HepG2 (cell line): ENCODE data around the gene PAIP2. TPM values are rescaled to one million over a fixed set of nuclear protein-coding genes. Genes with fewer than 3 reads are reported as not detected.
A peak's percentile ranks its signal among the peaks of the same experiment; 100 is the strongest.

Experiments used
- BRF2 ChIP-seq: sonication (generic); formaldehyde crosslinking; IDR thresholded peaks from 2 replicates; pipeline ENCODE4 v1.8.1; 2022; ENCODE audit warnings: mild to moderate bottlenecking, missing genetic modification reagents
- CBFB ChIP-seq: sonication (generic); formaldehyde crosslinking; IDR thresholded peaks from 2 replicates; pipeline ENCODE4 v1.4.0; 2020; ENCODE audit warnings: missing genetic modification reagents
- DR1 ChIP-seq: sonication (generic); formaldehyde crosslinking; IDR thresholded peaks from 2 replicates; pipeline ENCODE4 v1.8.0; 2021; ENCODE audit warnings: mild to moderate bottlenecking, missing genetic modification reagents, inconsistent platforms
- ELF3 ChIP-seq: IDR thresholded peaks from 2 replicates; pipeline ENCODE4 v1.6.1; 2016; ENCODE audit warnings: missing genetic modification reagents, missing compliant biosample characterization
- GPN1 ChIP-seq: sonication (generic); formaldehyde crosslinking; IDR thresholded peaks from 2 replicates; pipeline ENCODE4 v1.5.1; 2020; ENCODE audit warnings: missing genetic modification reagents, borderline replicate concordance
- HIC2 ChIP-seq: sonication (generic); formaldehyde crosslinking; IDR thresholded peaks from 2 replicates; pipeline ENCODE4 v1.9.0; 2022; ENCODE audit warnings: low read depth, missing genetic modification reagents
- KMT2B ChIP-seq: IDR thresholded peaks from 2 replicates; pipeline ENCODE4 v1.6.1; 2016; ENCODE audit warnings: missing genetic modification reagents, missing compliant biosample characterization
- MNT ChIP-seq: fragments of 450-650 bp; IDR thresholded peaks from 2 replicates; pipeline ENCODE4 v1.6.1; 2016
- MXD1 ChIP-seq: sonication (generic); formaldehyde crosslinking; IDR thresholded peaks from 2 replicates; pipeline ENCODE4 v1.4.0; 2020; ENCODE audit warnings: mild to moderate bottlenecking, missing genetic modification reagents
- PAWR ChIP-seq: sonication (generic); formaldehyde crosslinking; IDR thresholded peaks from 2 replicates; pipeline ENCODE4 v1.4.0; 2020; ENCODE audit warnings: missing genetic modification reagents, mild to moderate bottlenecking, borderline replicate concordance
- PREB ChIP-seq: sonication (generic); formaldehyde crosslinking; IDR thresholded peaks from 2 replicates; pipeline ENCODE4 v1.4.0; 2020; ENCODE audit warnings: missing genetic modification reagents
- RBM22 ChIP-seq: fragments of 200-400 bp; formaldehyde crosslinking; optimal IDR thresholded peaks from 2 replicates; pipeline ENCODE3; 2017; ENCODE audit warnings: mild to moderate bottlenecking, low read length, moderate library complexity
- SNAI1 ChIP-seq: sonication (generic); formaldehyde crosslinking; IDR thresholded peaks from 2 replicates; pipeline ENCODE4 v1.5.0; 2020; ENCODE audit warnings: mild to moderate bottlenecking, missing genetic modification reagents, borderline replicate concordance
- TCF7 ChIP-seq: sonication (generic); IDR thresholded peaks from 2 replicates; pipeline ENCODE4 v1.6.1; 2016; ENCODE audit warnings: antibody characterized with exemption, low read depth
- TFDP1 ChIP-seq: IDR thresholded peaks from 2 replicates; pipeline ENCODE4 v1.6.1; 2016; ENCODE audit warnings: missing compliant biosample characterization, missing genetic modification reagents, borderline replicate concordance
- XRCC5 ChIP-seq: fragments of 200-400 bp; formaldehyde crosslinking; optimal IDR thresholded peaks from 2 replicates; pipeline ENCODE3; 2017; ENCODE audit warnings: mild to moderate bottlenecking, low read length
- YEATS2 ChIP-seq: sonication (generic); formaldehyde crosslinking; IDR thresholded peaks from 2 replicates; pipeline ENCODE4 v1.4.0; 2020; ENCODE audit warnings: missing genetic modification reagents, borderline replicate concordance
- ZNF296 ChIP-seq: sonication (generic); formaldehyde crosslinking; conservative IDR thresholded peaks from 2 replicates; pipeline ENCODE4 v1.5.0; 2020; ENCODE audit warnings: mild to moderate bottlenecking, missing genetic modification reagents
- ZNF703 ChIP-seq: sonication (generic); formaldehyde crosslinking; IDR thresholded peaks from 2 replicates; pipeline ENCODE4 v1.5.1; 2020; ENCODE audit warnings: missing genetic modification reagents, mild to moderate bottlenecking, moderate library complexity, borderline replicate concordance
- polyA plus RNA-seq, 8 experiments: library from polyadenylated mRNA; depleted of rRNA in 3 of 8; stranded (reverse) in 7 of 8; unstranded in 1 of 8; fragments of >200 nt; fragmentation: Illumina TruSeq in 4 of 8; extraction: Trizol in 4 of 8; gene quantifications; 2 replicates each; pipeline versions ENCODE4 v1.2.1 to v1.2.3, GENCODE V29; 2011 to 2016; ENCODE audit warnings: low read depth in 4 of 8, missing spikeins in 1 of 8, mixed read lengths in 1 of 8; ENCODE audit not compliant: insufficient read depth in 1 of 8
- total RNA-seq, 5 experiments: library from RNA; depleted of rRNA; stranded (reverse); fragments of >200 nt; fragmentation: Illumina TruSeq; extraction: Trizol; gene quantifications; 2 replicates each; pipeline ENCODE4 v1.2.3, GENCODE V29; 2016; ENCODE audit warnings: low read depth in 1 of 5

PAIP2 gene
- total and polyA plus RNA-seq, 2 of the 13 experiments (the other 11 are each of a cell fraction or from before 2014, with no cell fraction given): 61.5 to 76.3 TPM

GRCh38 chr5:139341689-139342422 is at the start of gene PAIP2 (continued):
- no peak for TF ChIP-seq ZNF703
- TF ChIP-seq BRF2 (CRISPR knock-in tag): no peak
- no peak for TF ChIP-seq TCF7
- peak; percentile 85 for TF ChIP-seq YEATS2 (CRISPR knock-in tag)
- peak; percentile 93; the same call in 1 of the 2 replicates for TF ChIP-seq SNAI1 (CRISPR knock-in tag)
- peak; percentile 90 for TF ChIP-seq XRCC5
- peak; percentile 26 for TF ChIP-seq RBM22
- TF ChIP-seq TFDP1 (CRISPR knock-in tag): peak; percentile 56; the same call in 1 of the 2 replicates
- TF ChIP-seq GPN1 (CRISPR knock-in tag): no peak; the same call in 1 of the 2 replicates
- peak; percentile 95 for TF ChIP-seq MXD1 (CRISPR knock-in tag)
- TF ChIP-seq PAWR (CRISPR knock-in tag): 0 out of 2 replicates have a peak, but pooled peaks have one; percentile 42
- peak; percentile 85 for TF ChIP-seq KMT2B (CRISPR knock-in tag)
- TF ChIP-seq HIC2 (CRISPR knock-in tag): peak; percentile 54; the same call in 1 of the 2 replicates
- peak; percentile 47; the same call in 1 of the 2 replicates for TF ChIP-seq ELF3 (CRISPR knock-in tag)
- TF ChIP-seq PREB (CRISPR knock-in tag): no peak
- TF ChIP-seq ZNF296 (CRISPR knock-in tag): no peak
- TF ChIP-seq MNT: peak; percentile 84
- TF ChIP-seq CBFB (CRISPR knock-in tag): peak; percentile 61
- TF ChIP-seq DR1 (CRISPR knock-in tag): peak; percentile 71; the same call in 1 of the 2 replicates
